Endothelial cell (in vitro differentiated cells): ENCODE measurements around the gene VNN1. TPM values are rescaled to one million over a fixed set of nuclear protein-coding genes. Genes with fewer than 3 reads are reported as not detected.

Experiments used
- DNase-seq: peaks from one replicate; pipeline ENCODE4 v3.0.0; 2021; ENCODE audit warnings: low spot score
- H3K27ac Mint-ChIP-seq: one replicate; pipeline ENCODE4 v1.8.0; 2021; ENCODE audit warnings: mixed read lengths, inconsistent platforms; ENCODE audit not compliant: unreplicated experiment
- H3K27me3 Mint-ChIP-seq: one replicate; pipeline ENCODE4 v1.8.0; 2021; ENCODE audit warnings: mild to moderate bottlenecking, moderate library complexity, mixed read lengths, inconsistent platforms; ENCODE audit not compliant: unreplicated experiment
- H3K36me3 Mint-ChIP-seq: one replicate; pipeline ENCODE4 v1.8.0; 2021; ENCODE audit warnings: mild to moderate bottlenecking, low read depth, mixed read lengths, inconsistent platforms; ENCODE audit not compliant: unreplicated experiment
- H3K4me1 Mint-ChIP-seq: one replicate; pipeline ENCODE4 v1.8.0; 2021; ENCODE audit warnings: mild to moderate bottlenecking, mixed read lengths, inconsistent platforms; ENCODE audit not compliant: unreplicated experiment
- H3K4me3 Mint-ChIP-seq: one replicate; pipeline ENCODE4 v1.8.0; 2021; ENCODE audit warnings: mild to moderate bottlenecking, mixed read lengths, inconsistent platforms; ENCODE audit not compliant: unreplicated experiment
- H3K9me3 Mint-ChIP-seq: one replicate; pipeline ENCODE4 v1.8.0; 2021; ENCODE audit warnings: mixed read lengths, inconsistent platforms; ENCODE audit not compliant: unreplicated experiment
- total RNA-seq: library from RNA; stranded (reverse); fragmentation: NEBNext Ultra II Directional; extraction: Animal tissue kit (Norgen Biotek cat#: 25700); gene quantifications from one replicate; pipeline ENCODE4 v1.2.1, GENCODE V29; 2021; ENCODE audit not compliant: unreplicated experiment
- TF ChIP-seq, protein P1 (sequence below): fragments of 200-600 bp; sonication (generic); IDR thresholded peaks from one replicate; pipeline ENCODE4 v1.5.0; 2021; ENCODE audit warnings: antibody characterized with exemption; ENCODE audit not compliant: unreplicated experiment

Gene VNN1
- total RNA-seq, 1 donor from 2014 or later, result 1.5 TPM

GRCh38 chr6:132634796-132635195 lies 79.1 kb downstream of the VNN1 start:
- no peak for DNase-seq
- Mint-ChIP-seq H3K27ac (no peak overlapping the region), H3K9me3 (no peaks in the 10 kb centered on the region), H3K4me3 (no peak overlapping the region), H3K36me3 (no peaks in the 10 kb centered on the region), H3K4me1 (peaks cover 17% of the 10 kb centered on the region), H3K27me3 (no peaks in the 10 kb centered on the region)
- TF ChIP-seq, protein P1, sequence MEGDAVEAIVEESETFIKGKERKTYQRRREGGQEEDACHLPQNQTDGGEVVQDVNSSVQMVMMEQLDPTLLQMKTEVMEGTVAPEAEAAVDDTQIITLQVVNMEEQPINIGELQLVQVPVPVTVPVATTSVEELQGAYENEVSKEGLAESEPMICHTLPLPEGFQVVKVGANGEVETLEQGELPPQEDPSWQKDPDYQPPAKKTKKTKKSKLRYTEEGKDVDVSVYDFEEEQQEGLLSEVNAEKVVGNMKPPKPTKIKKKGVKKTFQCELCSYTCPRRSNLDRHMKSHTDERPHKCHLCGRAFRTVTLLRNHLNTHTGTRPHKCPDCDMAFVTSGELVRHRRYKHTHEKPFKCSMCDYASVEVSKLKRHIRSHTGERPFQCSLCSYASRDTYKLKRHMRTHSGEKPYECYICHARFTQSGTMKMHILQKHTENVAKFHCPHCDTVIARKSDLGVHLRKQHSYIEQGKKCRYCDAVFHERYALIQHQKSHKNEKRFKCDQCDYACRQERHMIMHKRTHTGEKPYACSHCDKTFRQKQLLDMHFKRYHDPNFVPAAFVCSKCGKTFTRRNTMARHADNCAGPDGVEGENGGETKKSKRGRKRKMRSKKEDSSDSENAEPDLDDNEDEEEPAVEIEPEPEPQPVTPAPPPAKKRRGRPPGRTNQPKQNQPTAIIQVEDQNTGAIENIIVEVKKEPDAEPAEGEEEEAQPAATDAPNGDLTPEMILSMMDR, result no peak

GRCh38 chr6:132633362-132633761 lies 80.5 kb downstream of the VNN1 start:
- H3K4me3 Mint-ChIP-seq, result no peak overlapping the region
- no peaks in the 10 kb centered on the region for H3K27me3 Mint-ChIP-seq
- no peak for DNase-seq
- TF ChIP-seq, protein P1, result no peak
- H3K36me3 Mint-ChIP-seq, result no peaks in the 10 kb centered on the region
- no peaks in the 10 kb centered on the region for H3K9me3 Mint-ChIP-seq
- H3K27ac Mint-ChIP-seq, result no peak overlapping the region
- H3K4me1 Mint-ChIP-seq, result peaks cover 6% of the 10 kb centered on the region

Other genes starting within 250 kb of the VNN1 start
- 60.9 TPM for gene STX7, start 200.9 kb downstream of the VNN1 start, total RNA-seq
- gene TAAR9, start 175.8 kb downstream of the VNN1 start, total RNA-seq, result not detected
- gene TAAR8, start 161.4 kb downstream of the VNN1 start, total RNA-seq, result not detected
- gene TAAR6, start 143.7 kb downstream of the VNN1 start, total RNA-seq, result not detected
- gene TAAR5, start 124.3 kb downstream of the VNN1 start, total RNA-seq, result not detected
- not detected for gene TAAR2, start 89.8 kb downstream of the VNN1 start, total RNA-seq
- gene TAAR1, start 54.9 kb downstream of the VNN1 start, total RNA-seq, result not detected
- not detected for gene VNN2, start 43.8 kb upstream of the VNN1 start, total RNA-seq
- gene SLC18B1, start 84.6 kb upstream of the VNN1 start, total RNA-seq, result 11.1 TPM
- 1,343 TPM for gene RPS12, start 100.5 kb upstream of the VNN1 start, total RNA-seq